ENCODE data around the gene ITGB2. TPM values are rescaled to one million over a fixed set of nuclear protein-coding genes. Genes with fewer than 3 reads are reported as not detected.
A peak's percentile ranks its signal among the peaks of the same experiment; 100 is the strongest.

Gene ITGB2
- total RNA-seq, 1 experiment from 2014 or later, result 6.0 TPM

GRCh38 chr21:44931501-44932407 lies 11.1 kb upstream of the ITGB2 start:
- TF ChIP-seq CTCF (conservative IDR thresholded peaks at IDR 0.05), result no peak
- TF ChIP-seq EZH2 (IDR thresholded peaks at IDR 0.05; ENCODE audit: low read depth), result no peak
- Histone ChIP-seq H2AFZ (no peak overlapping the region), H3K4me1 (replicated peaks; ENCODE audit: insufficient read depth) (peaks cover 39% of the 10 kb centered on the region), H3K4me3 (peak overlapping the region; percentile 54; the same call in 1 of the 2 replicates), H4K20me1 (ENCODE audit: insufficient read depth) (no peaks in the 10 kb centered on the region; the same call in 1 of the 2 replicates), H3F3A (ENCODE audit: insufficient read depth, low read depth) (peaks cover 13% of the 10 kb centered on the region; the same call in 1 of the 2 replicates), H3K27me3 (ENCODE audit: insufficient read depth, low read depth) (no peaks in the 10 kb centered on the region), H3K4me2 (peak overlapping the region; percentile 86), H3K9me2 (ENCODE audit: insufficient read depth) (no peaks in the 10 kb centered on the region), H3K79me2 (ENCODE audit: low read depth) (no peaks in the 10 kb centered on the region), H3K27ac (no peak overlapping the region), H3K36me3 (ENCODE audit: low read depth) (no peaks in the 10 kb centered on the region), H3K9me3 (ENCODE audit: insufficient read depth, low read depth) (no peaks in the 10 kb centered on the region)
- no TSS peak for BruUV-seq (replicated peaks)
- no peak for DNase-seq
- intact Hi-C loops (cut with micrococcal nuclease; ENCODE audit: unreplicated experiment), result loop anchor here (10.0 kb wide), 1 partner anchor 417 kb away; no protein-coding TSS in a partner anchor
- CTCF ChIA-PET, result interaction anchor here (0.6 to 1.0 kb wide), 5 partner anchors 40 to 235 kb away, joined by 3 to 32 read pairs (median 7); partner anchors contain the start of gene KRTAP10-12
- POLR2A ChIA-PET (ENCODE audit: unreplicated experiment), result interaction anchor here (0.6 kb wide), 2 partner anchors 131 to 152 kb away, joined by 3 to 4 read pairs; no protein-coding TSS in a partner anchor

- ChIA-PET CTCF (no interaction called here), POLR2A (ENCODE audit: unreplicated experiment) (no interaction called here)
- intact Hi-C loops (cut with micrococcal nuclease; ENCODE audit: unreplicated experiment), result loop anchor here (10.0 kb wide), 1 partner anchor 416 kb away; no protein-coding TSS in a partner anchor
- Histone ChIP-seq H3K9me2 (ENCODE audit: insufficient read depth) (no peaks in the 10 kb centered on the region), H4K20me1 (ENCODE audit: insufficient read depth) (no peaks in the 10 kb centered on the region; the same call in 1 of the 2 replicates), H3K4me1 (replicated peaks; ENCODE audit: insufficient read depth) (peaks cover 45% of the 10 kb centered on the region), H2AFZ (no peak overlapping the region), H3K27me3 (ENCODE audit: insufficient read depth, low read depth) (no peaks in the 10 kb centered on the region), H3K36me3 (ENCODE audit: low read depth) (no peaks in the 10 kb centered on the region), H3K9me3 (ENCODE audit: insufficient read depth, low read depth) (no peaks in the 10 kb centered on the region), H3F3A (ENCODE audit: insufficient read depth, low read depth) (peaks cover 13% of the 10 kb centered on the region; the same call in 1 of the 2 replicates), H3K27ac (no peak overlapping the region), H3K79me2 (ENCODE audit: low read depth) (no peaks in the 10 kb centered on the region), H3K4me2 (peak overlapping the region; percentile 86), H3K4me3 (no peak overlapping the region)
- TF ChIP-seq EZH2 (IDR thresholded peaks at IDR 0.05; ENCODE audit: low read depth) (no peak), CTCF (conservative IDR thresholded peaks at IDR 0.05) (no peak)
- no TSS peak for BruUV-seq (replicated peaks)
- DNase-seq, result no peak
Measured at GRCh38 chr21:44931137-44931500, 10.4 kb upstream of the ITGB2 start.

- Histone ChIP-seq H3K4me1 (replicated peaks; ENCODE audit: insufficient read depth) (peaks cover 51% of the 10 kb centered on the region), H2AFZ (no peak overlapping the region), H3K9me3 (ENCODE audit: insufficient read depth, low read depth) (no peaks in the 10 kb centered on the region), H3K36me3 (ENCODE audit: low read depth) (no peaks in the 10 kb centered on the region), H3K4me2 (peak overlapping the region; percentile 12; the same call in 1 of the 2 replicates), H3K9me2 (ENCODE audit: insufficient read depth) (no peaks in the 10 kb centered on the region), H3K79me2 (ENCODE audit: low read depth) (no peaks in the 10 kb centered on the region), H3K27ac (no peak overlapping the region), H4K20me1 (ENCODE audit: insufficient read depth) (no peaks in the 10 kb centered on the region; the same call in 1 of the 2 replicates), H3K27me3 (ENCODE audit: insufficient read depth, low read depth) (no peaks in the 10 kb centered on the region), H3F3A (ENCODE audit: insufficient read depth, low read depth) (peaks cover 13% of the 10 kb centered on the region; the same call in 1 of the 2 replicates), H3K4me3 (no peak overlapping the region)
- CTCF ChIA-PET, result no interaction called here
- no peak for TF ChIP-seq EZH2 (IDR thresholded peaks at IDR 0.05; ENCODE audit: low read depth)
- no peak for TF ChIP-seq CTCF (conservative IDR thresholded peaks at IDR 0.05)
- BruUV-seq (replicated peaks), result no TSS peak
- no peak for DNase-seq
- POLR2A ChIA-PET (ENCODE audit: unreplicated experiment), result no interaction called here
- intact Hi-C loops (cut with micrococcal nuclease; ENCODE audit: unreplicated experiment), result loop anchor here (10.0 kb wide), 1 partner anchor 416 kb away; no protein-coding TSS in a partner anchor
Measured at GRCh38 chr21:44930543-44930981, 9.9 kb upstream of the ITGB2 start.
